K562 (cell line): Measurements from ENCODE around the gene CXCR6. TPM values are rescaled to one million over a fixed set of nuclear protein-coding genes. Genes with fewer than 3 reads are reported as not detected.

Experiments
- ATAC-seq: fragments of 200-7000 bp; cut with Tn5 transposase; 3 replicates; pipeline ENCODE4 v1.9.1; 2020; ENCODE audit warnings: moderate library complexity
- BruUV-seq: library from RNA; stranded (reverse); fragments of 400-500 nt; replicated peaks from 2 replicates; lab custom pipeline; 2021; lab: Mats Ljungman, UMichigan
- CTCF ChIA-PET: fragments of 300-600 bp; formaldehyde crosslinking; extraction: SDS; loops from one replicate; lab custom pipeline; 2021; ENCODE audit warnings: low intra/inter-chr PET ratio; lab: Yijun Ruan, JAX
- POLR2A ChIA-PET: fragments of 300-600, 350-650 bp; sonication (Branson Sonifier 250); formaldehyde crosslinking; extraction: SDS; loops from one replicate; lab custom pipeline; 2021; ENCODE audit warnings: antibody characterized with exemption, inconsistent platforms; lab: Yijun Ruan, JAX
- DNase-seq, 4 experiments: peaks; one replicate each; pipeline versions ENCODE4 v3.0.0 to v3.0.0-alpha.2; 2011 to 2018; ENCODE audit warnings: low spot score in 3 of 4, mixed read lengths in 3 of 4; ENCODE audit errors: extremely low read depth in 1 of 4
- FAIRE-seq: peaks from 2 replicates; lab custom pipeline; 2011; peaks lifted over from hg19 to GRCh38; lab: Jason Lieb, UNC
- H2AFZ ChIP-seq: 2 replicates; pipeline ENCODE4 v1.6.0; 2011; ENCODE audit warnings: low read depth, low read length, control low read depth, inconsistent platforms
- H3K27ac ChIP-seq: fragments of 200-600 bp; 3 replicates; pipeline ENCODE4 v1.8.0; 2011; ENCODE audit warnings: low read depth, mild to moderate bottlenecking, control low read depth, inconsistent platforms, low read length, moderate library complexity, mixed read lengths; ENCODE audit errors: extremely low read depth
- H3K27me3 ChIP-seq, 2 experiments: fragments of 300-600 bp in 1 of 2; 2 replicates in 1 of 2; 3 replicates in 1 of 2; pipeline versions ENCODE4 v1.6.0 to v1.8.0; 2011; ENCODE audit warnings: inconsistent platforms in 2 of 2, low read length in 2 of 2, mild to moderate bottlenecking in 1 of 2, mixed read lengths in 1 of 2, moderate library complexity in 1 of 2; ENCODE audit not compliant: control insufficient read depth in 2 of 2, insufficient read depth in 2 of 2
- H3K36me3 ChIP-seq: fragments of 300-600 bp; 3 replicates; pipeline ENCODE4 v1.8.0; 2011; ENCODE audit warnings: mild to moderate bottlenecking, low read length, inconsistent platforms; ENCODE audit not compliant: control insufficient read depth, insufficient read depth
- H3K4me1 ChIP-seq, 2 experiments: fragments of 200-600 bp in 1 of 2; replicated peaks in 1 of 2; 2 replicates in 1 of 2; 3 replicates in 1 of 2; pipeline versions ENCODE4 v1.5.1 to v1.8.0; 2011; ENCODE audit warnings: inconsistent platforms in 2 of 2, low read length in 2 of 2, mild to moderate bottlenecking in 1 of 2, mixed read lengths in 1 of 2, moderate library complexity in 1 of 2; ENCODE audit not compliant: control insufficient read depth in 2 of 2, insufficient read depth in 2 of 2
- H3K4me2 ChIP-seq: 2 replicates; pipeline ENCODE4 v1.6.1; 2011; ENCODE audit warnings: low read length, control low read depth, inconsistent platforms, mixed read lengths; ENCODE audit not compliant: insufficient read depth
- H3K4me3 ChIP-seq: fragments of 200-600 bp; sonication (generic), shearing (Covaris generic); 2 replicates; pipeline ENCODE4 v1.5.1; 2016; ENCODE audit warnings: control low read depth, inconsistent platforms
- H3K79me2 ChIP-seq: fragments of 200-600 bp; 3 replicates; pipeline ENCODE4 v1.8.0; 2011; ENCODE audit warnings: low read length, inconsistent platforms; ENCODE audit not compliant: control insufficient read depth, insufficient read depth
- H3K9ac ChIP-seq, 2 experiments: 2 replicates each; pipeline versions ENCODE4 v1.6.0 to v1.6.1; 2011; ENCODE audit warnings: low read depth in 2 of 2, low read length in 2 of 2, control low read depth in 1 of 2, inconsistent platforms in 1 of 2, mild to moderate bottlenecking in 1 of 2, mixed read lengths in 1 of 2; ENCODE audit not compliant: insufficient read depth in 1 of 2
- H3K9me1 ChIP-seq: one replicate; pipeline ENCODE4 v1.6.0; 2011; ENCODE audit warnings: inconsistent platforms, mild to moderate bottlenecking, low read length, moderate library complexity; ENCODE audit not compliant: control insufficient read depth, insufficient read depth
- H3K9me3 ChIP-seq: replicated peaks from 2 replicates; pipeline ENCODE4 v1.5.1; 2011; ENCODE audit warnings: low read depth, low read length, inconsistent platforms; ENCODE audit not compliant: control insufficient read depth, insufficient read depth
- H4K20me1 ChIP-seq: replicated peaks from 2 replicates; pipeline ENCODE4 v1.6.1; 2011; ENCODE audit warnings: low read length, inconsistent platforms, mixed read lengths; ENCODE audit not compliant: control insufficient read depth, insufficient read depth
- COPS2 ChIP-seq: fragments of 450-650 bp; conservative IDR thresholded peaks from 2 replicates; pipeline ENCODE4 v1.6.1; 2016; ENCODE audit warnings: mild to moderate bottlenecking, moderate library complexity
- EGR1 ChIP-seq: fragments of 450-650 bp; conservative IDR thresholded peaks from 2 replicates; pipeline ENCODE4 v1.6.1; 2017; ENCODE audit warnings: mild to moderate bottlenecking
- MXI1 ChIP-seq: IDR thresholded peaks from 2 replicates; pipeline ENCODE4 v1.6.1; 2011; ENCODE audit warnings: low read depth, mild to moderate bottlenecking, improper control_type of control experiment, low read length
- RAD21 ChIP-seq, 2 experiments: fragments of 250-450 bp in 1 of 2; fragments of 450-650 bp in 1 of 2; sonication (Bioruptor Pico) in 1 of 2; formaldehyde crosslinking in 1 of 2; IDR thresholded peaks in 1 of 2; conservative IDR thresholded peaks in 1 of 2; 2 replicates each; pipeline versions ENCODE4 v1.4.0 to v1.8.0; 2020 to 2022; ENCODE audit warnings: mild to moderate bottlenecking in 2 of 2, moderate library complexity in 1 of 2
- SUPT5H ChIP-seq: fragments of 450-650 bp; IDR thresholded peaks from 2 replicates; pipeline ENCODE4 v1.6.1; 2016
- ZNF134 ChIP-seq: fragments of 250-450 bp; sonication (Bioruptor Pico); conservative IDR thresholded peaks from 2 replicates; pipeline ENCODE4 v1.4.0; 2020
- WGBS: fragments of 100-300 bp; shearing (Covaris generic); methylation state at CpG from one replicate; pipeline ENCODE4 v1.1.6; 2016; ENCODE audit warnings: low coverage, mixed read lengths; ENCODE audit not compliant: insufficient coverage; ENCODE audit errors: missing lambda C conversion rate; 5-methylcytosine and 5-hydroxymethylcytosine counted together
- in situ Hi-C: fragments of 300-500 bp; cut with MboI; formaldehyde crosslinking; loops from 4 replicates; pipeline ENCODE4 v1.15.0; 2018; ENCODE audit warnings: inconsistent platforms, mixed read lengths
- intact Hi-C: fragments of 100-400 bp; cut with micrococcal nuclease; formaldehyde crosslinking; loops from 2 replicates; pipeline ENCODE4 v1.14.2; 2022
- polyA plus RNA-seq, 8 experiments: library from polyadenylated mRNA; depleted of rRNA in 4 of 8; stranded (reverse) in 5 of 8; unstranded in 3 of 8; fragments of >200 nt; fragmentation: Nextera tagmentation in 2 of 8; fragmentation: Illumina TruSeq in 1 of 8; extraction: Ambion mirVana in 2 of 8; extraction: Trizol in 1 of 8; gene quantifications; 2 replicates each; pipeline versions ENCODE4 v1.2.1 to v1.2.3, GENCODE V29; 2011 to 2014; ENCODE audit warnings: inconsistent platforms in 1 of 8, missing spikeins in 1 of 8
- total RNA-seq, 7 experiments: library from RNA; depleted of rRNA in 6 of 7; stranded (reverse); fragments of >200 nt in 6 of 7; fragmentation: Illumina TruSeq in 2 of 7; extraction: Trizol in 2 of 7; gene quantifications; 2 replicates each; pipeline versions ENCODE4 v1.2.1 to v1.2.3, GENCODE V29; 2011 to 2021; ENCODE audit warnings: low replicate concordance in 1 of 7
- TF ChIP-seq, protein P1 (sequence below): fragments of 450-650 bp; formaldehyde crosslinking; IDR thresholded peaks from 2 replicates; pipeline ENCODE4 v1.4.0; 2020; ENCODE audit warnings: mild to moderate bottlenecking, mixed read lengths
- TF ChIP-seq, protein P2 (sequence below): IDR thresholded peaks from 2 replicates; pipeline ENCODE4 v1.6.1; 2012; ENCODE audit warnings: low read depth, low read length, improper control_type of control experiment, borderline replicate concordance
- TF ChIP-seq, protein P3 (sequence below): fragments of 450-650 bp; IDR thresholded peaks from 2 replicates; pipeline ENCODE4 v1.6.1; 2017; ENCODE audit warnings: mild to moderate bottlenecking, moderate library complexity

The CXCR6 gene
- total and polyA plus RNA-seq, 9 of the 15 experiments (the other 6 are each of a cell fraction or from before 2014, with no cell fraction given) = 0.28 TPM; not detected in 8

DNA sequence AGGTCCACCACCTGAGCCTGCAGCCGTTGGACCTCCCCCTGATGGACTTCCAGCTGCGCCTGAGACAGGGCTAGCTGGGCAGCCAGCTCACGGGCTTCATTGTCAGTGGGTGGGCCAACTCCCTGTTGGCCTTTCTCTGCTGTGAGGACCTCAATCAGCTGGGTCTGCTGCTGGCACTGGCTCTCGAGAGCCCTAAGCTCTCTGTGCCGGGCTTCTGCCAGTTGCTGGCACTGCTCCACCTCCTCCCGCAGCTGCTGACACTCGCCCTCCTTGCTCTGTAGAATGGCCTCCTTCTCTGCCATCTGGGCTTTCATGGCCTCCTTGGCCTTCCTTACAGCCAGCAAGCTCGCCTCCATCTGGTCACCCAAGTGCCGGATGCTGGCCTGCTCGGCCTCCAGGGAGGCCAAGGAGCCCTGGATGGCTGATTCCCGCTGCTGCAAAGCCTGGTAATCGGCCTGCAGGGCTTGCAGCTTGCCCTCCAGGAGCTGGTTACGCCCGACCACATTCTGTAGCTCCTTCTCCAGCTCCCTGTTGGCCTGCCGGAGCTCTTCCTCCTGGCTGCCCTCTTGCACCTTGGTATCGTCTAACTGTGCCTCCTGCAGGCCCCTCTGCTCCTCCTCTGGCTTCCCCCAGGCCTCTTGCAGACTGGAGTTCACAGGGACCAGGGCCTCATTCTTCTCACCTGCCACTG, 23.8 kb downstream of the CXCR6 start (continued):
- TF ChIP-seq, protein P1, sequence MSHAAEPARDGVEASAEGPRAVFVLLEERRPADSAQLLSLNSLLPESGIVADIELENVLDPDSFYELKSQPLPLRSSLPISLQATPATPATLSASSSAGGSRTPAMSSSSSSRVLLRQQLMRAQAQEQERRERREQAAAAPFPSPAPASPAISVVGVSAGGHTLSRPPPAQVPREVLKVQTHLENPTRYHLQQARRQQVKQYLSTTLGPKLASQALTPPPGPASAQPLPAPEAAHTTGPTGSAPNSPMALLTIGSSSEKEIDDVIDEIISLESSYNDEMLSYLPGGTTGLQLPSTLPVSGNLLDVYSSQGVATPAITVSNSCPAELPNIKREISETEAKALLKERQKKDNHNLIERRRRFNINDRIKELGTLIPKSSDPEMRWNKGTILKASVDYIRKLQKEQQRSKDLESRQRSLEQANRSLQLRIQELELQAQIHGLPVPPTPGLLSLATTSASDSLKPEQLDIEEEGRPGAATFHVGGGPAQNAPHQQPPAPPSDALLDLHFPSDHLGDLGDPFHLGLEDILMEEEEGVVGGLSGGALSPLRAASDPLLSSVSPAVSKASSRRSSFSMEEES (CRISPR knock-in tag) = no peak
- TF ChIP-seq ZNF134 (CRISPR knock-in tag) = no peak

DNA sequence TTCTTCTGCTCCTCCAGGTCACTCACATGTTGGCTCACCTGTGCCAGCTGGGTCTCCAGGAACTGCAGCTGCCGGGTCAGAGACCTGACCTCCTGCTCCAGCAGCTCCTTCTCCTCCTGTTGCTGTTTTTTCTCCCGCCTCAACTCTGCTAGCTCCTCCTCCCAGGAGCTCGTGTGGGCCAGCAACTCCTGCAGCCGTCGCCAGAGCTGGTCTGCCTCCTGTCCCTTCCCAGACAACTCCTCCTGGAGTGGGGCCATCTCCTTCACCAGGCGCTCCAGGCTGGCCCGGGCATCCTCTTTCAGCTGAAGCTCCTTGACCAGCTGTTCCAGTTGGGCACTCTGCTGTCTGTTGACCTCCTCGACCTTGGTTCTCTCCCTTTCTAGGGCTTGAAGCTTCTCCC, 24.5 kb downstream of the CXCR6 start:
- in situ Hi-C loops (no loop called here), intact Hi-C loops (no loop called here)
- TF ChIP-seq, protein P2, sequence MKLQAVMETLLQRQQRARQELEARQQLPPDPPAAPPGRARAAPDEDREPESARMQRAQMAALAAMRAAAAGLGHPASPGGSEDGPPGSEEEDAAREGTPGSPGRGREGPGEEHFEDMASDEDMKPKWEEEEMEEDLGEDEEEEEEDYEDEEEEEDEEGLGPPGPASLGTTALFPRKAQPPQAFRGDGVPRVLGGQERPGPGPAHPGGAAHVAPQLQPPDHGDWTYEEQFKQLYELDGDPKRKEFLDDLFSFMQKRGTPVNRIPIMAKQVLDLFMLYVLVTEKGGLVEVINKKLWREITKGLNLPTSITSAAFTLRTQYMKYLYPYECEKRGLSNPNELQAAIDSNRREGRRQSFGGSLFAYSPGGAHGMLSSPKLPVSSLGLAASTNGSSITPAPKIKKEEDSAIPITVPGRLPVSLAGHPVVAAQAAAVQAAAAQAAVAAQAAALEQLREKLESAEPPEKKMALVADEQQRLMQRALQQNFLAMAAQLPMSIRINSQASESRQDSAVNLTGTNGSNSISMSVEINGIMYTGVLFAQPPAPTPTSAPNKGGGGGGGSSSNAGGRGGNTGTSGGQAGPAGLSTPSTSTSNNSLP = no peak
- TF ChIP-seq MXI1 (no peak), RAD21 (CRISPR knock-in tag; conservative IDR thresholded peaks at IDR 0.05 in 1 of 2, IDR thresholded peaks at IDR 0.05 in 1 of 2) (no peak), COPS2 (no peak), SUPT5H (no peak), EGR1 (no peak)
- TF ChIP-seq, protein P3, sequence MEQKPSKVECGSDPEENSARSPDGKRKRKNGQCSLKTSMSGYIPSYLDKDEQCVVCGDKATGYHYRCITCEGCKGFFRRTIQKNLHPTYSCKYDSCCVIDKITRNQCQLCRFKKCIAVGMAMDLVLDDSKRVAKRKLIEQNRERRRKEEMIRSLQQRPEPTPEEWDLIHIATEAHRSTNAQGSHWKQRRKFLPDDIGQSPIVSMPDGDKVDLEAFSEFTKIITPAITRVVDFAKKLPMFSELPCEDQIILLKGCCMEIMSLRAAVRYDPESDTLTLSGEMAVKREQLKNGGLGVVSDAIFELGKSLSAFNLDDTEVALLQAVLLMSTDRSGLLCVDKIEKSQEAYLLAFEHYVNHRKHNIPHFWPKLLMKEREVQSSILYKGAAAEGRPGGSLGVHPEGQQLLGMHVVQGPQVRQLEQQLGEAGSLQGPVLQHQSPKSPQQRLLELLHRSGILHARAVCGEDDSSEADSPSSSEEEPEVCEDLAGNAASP = no peak
- H3K79me2 ChIP-seq = no peaks in the 10 kb centered on the region
- DNase-seq (no peak), ATAC-seq (no peak), FAIRE-seq (no peak)
- H3K36me3 ChIP-seq = peaks cover 96% of the 10 kb centered on the region
- no peaks in the 10 kb centered on the region for H4K20me1 ChIP-seq
- WGBS = 88% methylated on average over 8 of the region's 8 CpGs
- H3K9me3 ChIP-seq = no peaks in the 10 kb centered on the region
- no TSS peak for BruUV-seq
- H3K4me2 ChIP-seq = no peak overlapping the region
- POLR2A ChIA-PET = interaction anchor here (0.6 to 2.1 kb wide), 6 partner anchors 9 to 226 kb away, joined by 3 to 6 read pairs (median 4); no protein-coding TSS in a partner anchor
- no peak overlapping the region for H2AFZ ChIP-seq
- CTCF ChIA-PET = no interaction called here
- H3K27me3 ChIP-seq = no peaks in the 10 kb centered on the region
- no peak overlapping the region for H3K4me3 ChIP-seq
- no peak overlapping the region for H3K9ac ChIP-seq
- H3K9me1 ChIP-seq = no peaks in the 10 kb centered on the region
- H3K4me1 ChIP-seq = no peaks in the 10 kb centered on the region; a peak in 1 of 5 replicates
- H3K27ac ChIP-seq = no peak overlapping the region
